Lower leg skin (tissue), 4 donors: ENCODE results near the gene PSEN2. TPM values are rescaled to one million over a fixed set of nuclear protein-coding genes. Genes with fewer than 3 reads are reported as not detected.
A peak's percentile ranks its signal among the peaks of the same experiment; 100 is the strongest.
"Not testable (repeated sequence)": the region's sequence is repeated elsewhere in the genome, so short reads cannot be mapped to it uniquely, and the experiment has no call there.

ENCODE experiments used
- DNase-seq, 2 donors: peaks; one replicate each; pipeline ENCODE4 v3.0.0-alpha.2; 2019; ENCODE audit warnings: low spot score in 2 of 2
- H3K4me3 ChIP-seq: fragments of 200-600 bp; sonication (generic); 2 replicates; pipeline ENCODE4 v1.5.1; 2017; ENCODE audit warnings: mild to moderate bottlenecking, low read depth; ENCODE audit not compliant: poor library complexity, severe bottlenecking
- CTCF ChIP-seq, 3 donors: fragments of 450-650 bp; IDR thresholded peaks; one replicate each; pipeline ENCODE4 v1.5.1; 2016; ENCODE audit warnings: antibody characterized with exemption in 3 of 3, mild to moderate bottlenecking in 3 of 3, moderate library complexity in 2 of 3
- POLR2A ChIP-seq, 2 donors: fragments of 450-650 bp; IDR thresholded peaks; one replicate each; pipeline ENCODE4 v1.6.1; 2016 to 2017; ENCODE audit warnings: antibody characterized with exemption in 2 of 2, mild to moderate bottlenecking in 1 of 2, moderate library complexity in 1 of 2
- whole genome bisulfite sequencing, 2 donors: methylation state at CpG; one replicate each; pipeline ENCODE4 v1.1.5; 2018; 5-methylcytosine and 5-hydroxymethylcytosine counted together
- intact Hi-C: fragments of 100-400 bp; cut with DNase I; formaldehyde crosslinking; loops from one replicate; pipeline ENCODE4 v1.15.0; 2023; ENCODE audit warnings: low total_unique reads
- total RNA-seq, 4 donors: library from RNA; depleted of rRNA; stranded (reverse); fragments of >200 nt; gene quantifications; one replicate each; pipeline ENCODE4 v1.1.0, GENCODE V29; 2016

Gene PSEN2
- total RNA-seq, 4 donors from 2014 or later, result 10.9 to 36.0 (median 23.2) TPM

- no peak overlapping the region for H3K4me3 ChIP-seq
- intact Hi-C loops, result no loop called here
- DNase-seq, result no peak
- 12 to 21% methylated on average over 1 of the region's 1 CpG for WGBS, 2 donors
- TF ChIP-seq CTCF (IDR thresholded peaks at IDR 0.05) (no peak), POLR2A (IDR thresholded peaks at IDR 0.05) (no peak)
Measured at GRCh38 chr1:226846786-226847185, 23.6 kb upstream of the PSEN2 start.

- intact Hi-C loops, result not testable (repeated sequence)
Measured at GRCh38 chr1:226854548-226854947, 15.9 kb upstream of the PSEN2 start.

GRCh38 chr1:226862890-226863289, 7.5 kb upstream of the PSEN2 start:
- no peak for DNase-seq
- no peak overlapping the region for H3K4me3 ChIP-seq
- TF ChIP-seq POLR2A (IDR thresholded peaks at IDR 0.05) (no peak), CTCF (IDR thresholded peaks at IDR 0.05) (no peak)
- intact Hi-C loops, result no loop called here

More at GRCh38 chr1:226854548-226854947, 15.9 kb upstream of the PSEN2 start:
- WGBS, 2 donors, result 84 to 93% methylated on average over 1 of the region's 1 CpG
- not testable (repeated sequence) for DNase-seq, H3K4me3 ChIP-seq

- H3K4me3 ChIP-seq, result no peak overlapping the region
- 50 to 54% methylated on average over 5 of the region's 5 CpGs for WGBS, 2 donors
- intact Hi-C loops, result no loop called here
- peak in 1 of 2 donors; percentile 45 for DNase-seq
- TF ChIP-seq POLR2A (IDR thresholded peaks at IDR 0.05) (no peak), CTCF (IDR thresholded peaks at IDR 0.05) (no peak)
Measured at GRCh38 chr1:226863446-226863845, 7.0 kb upstream of the PSEN2 start.

- intact Hi-C loops, result no loop called here
- no peak overlapping the region for H3K4me3 ChIP-seq
- DNase-seq, result no peak
- TF ChIP-seq POLR2A (IDR thresholded peaks at IDR 0.05), result no peak
- 93% methylated on average over 4 of the region's 4 CpGs for WGBS, 2 donors
Measured at GRCh38 chr1:226864311-226864710, 6.1 kb upstream of the PSEN2 start.

GRCh38 chr1:226865590-226865989, 4.8 kb upstream of the PSEN2 start:
- H3K4me3 ChIP-seq, result no peak overlapping the region
- WGBS, 2 donors, result 73 to 74% methylated on average over 4 of the region's 4 CpGs
- TF ChIP-seq CTCF (IDR thresholded peaks at IDR 0.05), result no peak
- TF ChIP-seq POLR2A (IDR thresholded peaks at IDR 0.05), result no peak
- DNase-seq, result no peak
- intact Hi-C loops, result no loop called here

- 74 to 79% methylated on average over 6 of the region's 6 CpGs for whole genome bisulfite sequencing, 2 donors
- no peak overlapping the region for H3K4me3 ChIP-seq
- no peak for DNase-seq
- intact Hi-C loops, result no loop called here
- TF ChIP-seq CTCF (IDR thresholded peaks at IDR 0.05) (no peak), POLR2A (IDR thresholded peaks at IDR 0.05) (no peak)
Measured at GRCh38 chr1:226867461-226868054, 2.9 kb upstream of the PSEN2 start.
